Measurements from ENCODE around the gene GPC6.

The GPC6 gene

GRCh38 chr13:93231867-93232266 lies 5.3 kb downstream of the GPC6 start:
- DNase-seq (ENCODE audit: extremely low read depth, low read depth): no peak
- TF ChIP-seq CTCF (IDR thresholded peaks at IDR 0.05; ENCODE audit: low read depth, low read length): no peak

- no peak for DNase-seq (ENCODE audit: extremely low read depth, low read depth)
These were observed 7.4 kb downstream of the GPC6 start for GRCh38 chr13:93233997-93234416.

GRCh38 chr13:93234459-93234858 lies 7.9 kb downstream of the GPC6 start:
- no peak for DNase-seq (ENCODE audit: extremely low read depth, low read depth)
- TF ChIP-seq CTCF (IDR thresholded peaks at IDR 0.05; ENCODE audit: low read depth, low read length): no peak

More at GRCh38 chr13:93233997-93234416, 7.4 kb downstream of the GPC6 start:
- no peak for TF ChIP-seq CTCF (IDR thresholded peaks at IDR 0.05; ENCODE audit: low read depth, low read length)

GRCh38 chr13:93235258-93236015 lies 8.8 kb downstream of the GPC6 start:
- TF ChIP-seq CTCF (IDR thresholded peaks at IDR 0.05; ENCODE audit: low read depth, low read length): no peak
- no peak for DNase-seq (ENCODE audit: extremely low read depth, low read depth)

GRCh38 chr13:93238711-93239110 lies 12.1 kb downstream of the GPC6 start:
- DNase-seq (ENCODE audit: extremely low read depth, low read depth): no peak
- TF ChIP-seq CTCF (IDR thresholded peaks at IDR 0.05; ENCODE audit: low read depth, low read length): no peak

GRCh38 chr13:93243375-93244063 lies 16.9 kb downstream of the GPC6 start:
- TF ChIP-seq CTCF (IDR thresholded peaks at IDR 0.05; ENCODE audit: low read depth, low read length): no peak
- DNase-seq (ENCODE audit: extremely low read depth, low read depth): no peak

All from AG09319 (cell line).